GM18517 (cell line): ENCODE measurements around the gene UMPS.
"Not testable (repeated sequence)": the region's sequence is repeated elsewhere in the genome, so short reads cannot be mapped to it uniquely, and the experiment has no call there.

Experiments
- ATAC-seq: cut with Tn5 transposase; IDR thresholded peaks from one replicate; pipeline ENCODE4 v1.9.1; 2021; ENCODE audit warnings: mild to moderate bottlenecking, moderate library complexity; ENCODE audit not compliant: unreplicated experiment

The UMPS gene

DNA sequence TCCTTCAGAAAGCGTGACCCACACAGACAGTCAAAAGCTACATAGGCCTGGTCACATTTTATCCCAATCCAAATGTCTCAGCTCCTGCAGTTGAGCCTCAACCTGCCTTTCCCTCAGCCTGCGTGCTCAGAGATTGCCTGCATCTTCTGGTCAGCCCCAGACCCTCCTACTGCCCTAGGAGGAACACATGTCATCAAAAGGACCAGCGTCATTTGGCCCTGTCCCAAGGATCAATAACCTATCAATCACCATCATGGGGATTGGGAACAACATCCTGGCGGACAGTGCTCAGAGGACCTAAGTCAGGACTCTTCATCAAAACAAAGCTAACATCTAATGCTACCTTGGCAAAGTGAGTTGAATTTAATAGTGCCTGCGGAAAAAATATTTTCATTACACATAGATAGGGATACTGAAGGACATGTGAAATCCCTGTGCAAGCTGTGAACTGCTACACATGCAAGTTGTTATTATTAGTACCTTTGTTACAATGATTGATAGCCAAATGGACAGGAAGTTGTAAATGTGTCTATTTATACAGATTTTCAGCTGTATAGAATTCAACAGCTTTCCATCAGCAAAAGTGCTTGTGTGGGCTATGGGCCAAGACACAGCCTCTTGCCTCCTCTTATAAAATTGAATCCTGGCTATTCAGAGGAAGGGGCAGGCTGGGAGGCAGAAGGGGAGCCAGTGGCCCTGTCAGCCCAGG lies 47.7 kb downstream of the UMPS start:
- ATAC-seq = no peak

DNA sequence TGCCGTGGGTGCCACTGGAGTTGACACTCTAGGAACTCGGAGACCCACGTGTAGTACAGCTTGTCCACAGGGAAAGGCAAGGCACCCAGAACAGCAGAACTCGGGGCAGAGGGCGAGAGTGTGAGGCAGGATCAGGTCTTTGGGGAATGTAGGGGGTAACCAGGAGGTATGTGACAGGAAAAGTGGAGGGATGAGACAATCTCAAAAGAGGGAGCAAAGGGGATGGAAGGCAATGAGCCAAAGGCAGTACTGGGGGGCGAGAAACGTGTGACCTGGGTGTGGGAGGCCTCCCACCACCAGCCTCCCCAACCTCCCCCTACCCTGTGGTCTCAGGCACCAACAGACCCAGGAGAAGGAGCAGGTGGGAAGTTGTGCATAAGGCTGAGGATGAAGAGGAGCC lies 48.9 kb downstream of the UMPS start:
- no peak for ATAC-seq

DNA sequence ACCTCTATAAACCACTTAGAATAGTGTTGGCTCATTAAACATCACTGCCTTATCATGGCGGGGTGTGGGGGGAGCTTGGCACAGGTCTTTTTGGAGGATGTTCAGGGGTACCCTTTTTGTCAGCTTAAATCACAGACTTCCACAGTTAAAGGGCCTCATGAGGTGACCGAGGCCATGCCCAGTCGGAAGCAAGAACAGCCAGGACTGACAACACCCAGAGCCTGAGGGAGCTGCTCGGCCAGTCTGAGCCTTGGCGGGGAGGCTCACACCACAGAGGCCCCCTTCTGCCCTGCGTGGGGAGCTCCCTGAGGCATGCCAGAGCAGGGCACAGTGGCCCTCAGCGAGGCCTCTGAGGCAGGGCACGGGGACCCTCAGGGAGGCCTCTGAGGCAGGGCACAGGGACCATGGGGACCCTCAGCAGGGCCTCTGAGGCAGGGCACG lies 49.5 kb downstream of the UMPS start:
- ATAC-seq = no peak

DNA sequence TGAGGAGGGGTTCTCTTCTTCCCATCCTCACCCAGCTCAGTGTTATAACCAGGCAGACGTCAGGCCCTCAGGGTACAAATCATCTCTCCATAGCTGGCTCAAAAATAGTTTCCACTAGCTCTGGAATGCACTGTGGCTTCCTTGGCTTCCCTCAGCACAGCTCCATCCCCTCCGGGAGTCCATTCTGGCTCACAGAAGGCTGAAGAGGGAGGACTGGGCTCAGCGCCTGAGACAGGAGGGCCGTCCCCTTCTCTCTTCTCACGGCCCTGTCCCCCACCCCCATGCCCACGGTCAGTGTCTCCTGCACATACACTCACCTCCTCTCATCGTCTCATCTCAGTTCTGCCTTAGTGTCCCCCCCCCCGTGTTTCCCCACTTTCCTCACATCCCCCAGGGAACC lies 50.1 kb downstream of the UMPS start:
- ATAC-seq = no peak

DNA sequence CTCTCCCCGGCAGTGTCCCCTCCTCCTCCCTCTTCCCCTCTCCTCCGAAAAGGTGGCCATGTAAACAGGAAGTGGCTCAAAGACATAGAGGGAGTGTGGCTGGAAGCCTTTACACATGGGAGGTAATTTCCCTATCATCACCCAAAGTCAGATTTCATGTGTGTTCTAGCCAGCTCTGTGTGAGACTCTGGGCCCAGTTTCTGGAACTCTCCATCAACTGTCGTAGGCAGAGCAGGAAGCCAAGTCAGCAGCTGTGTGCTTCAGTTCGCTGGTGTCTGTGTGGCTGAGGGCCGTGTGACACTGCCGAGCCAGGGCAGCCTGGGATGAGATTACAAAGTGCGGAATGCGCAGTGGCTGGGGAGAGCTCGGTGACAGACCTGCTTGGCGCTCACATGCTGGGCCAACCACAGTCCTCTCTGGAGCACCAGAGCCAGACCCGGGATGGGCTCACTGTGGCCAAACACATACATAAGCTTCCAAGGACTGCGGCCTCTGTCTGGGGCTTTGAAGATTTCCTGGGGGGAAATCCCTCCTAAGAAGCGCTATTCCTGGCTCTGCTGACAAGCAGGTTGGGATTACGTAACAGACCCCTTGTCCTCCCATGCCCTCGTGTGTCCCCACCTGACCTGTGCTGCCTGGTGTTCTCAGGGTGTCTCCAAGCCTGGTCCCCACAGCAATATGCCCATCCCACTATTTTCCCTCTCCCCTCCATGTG lies 50.7 kb downstream of the UMPS start:
- no peak for ATAC-seq

DNA sequence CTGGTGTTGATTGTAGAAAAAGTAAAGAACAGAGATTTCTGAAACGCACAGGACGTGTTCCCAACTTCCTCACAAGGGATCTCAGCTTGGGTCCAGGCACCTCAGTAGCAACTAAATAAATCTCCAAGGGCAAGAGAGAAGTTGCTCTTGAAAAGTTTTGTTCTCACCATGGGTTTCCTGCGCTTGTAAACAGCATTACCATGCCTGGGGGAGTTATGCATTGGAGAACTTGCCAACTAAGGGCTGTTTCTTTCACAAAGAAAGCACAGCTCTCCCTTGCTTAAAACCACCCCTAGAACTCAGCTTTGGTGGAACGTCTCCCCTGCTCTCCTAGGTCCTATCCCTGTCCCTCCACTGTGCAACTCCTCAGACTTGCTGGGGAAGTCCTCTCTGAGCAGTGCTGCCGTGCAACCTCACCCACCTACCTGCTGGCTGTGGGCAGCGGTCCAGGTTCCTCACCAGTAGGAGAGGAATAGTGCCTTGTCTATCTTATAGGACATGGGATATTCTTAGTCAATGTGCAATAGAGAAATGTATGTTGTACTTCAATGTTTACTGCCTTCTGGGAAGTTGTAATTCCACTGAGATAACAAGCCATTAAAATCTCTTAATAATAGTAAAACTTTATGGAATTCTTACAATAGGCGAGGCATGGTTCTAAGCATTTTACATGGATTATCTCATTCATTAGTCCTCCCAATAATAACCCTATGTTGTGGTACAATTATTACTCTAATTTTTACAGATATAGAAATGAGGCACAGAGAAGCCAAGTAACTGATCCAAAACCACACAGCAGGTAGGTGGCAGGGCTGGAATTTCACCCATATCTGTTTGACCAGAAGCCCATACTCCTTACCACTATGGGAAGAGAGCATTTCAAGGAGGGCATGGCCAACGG lies 51.5 kb downstream of the UMPS start:
- no peak for ATAC-seq

DNA sequence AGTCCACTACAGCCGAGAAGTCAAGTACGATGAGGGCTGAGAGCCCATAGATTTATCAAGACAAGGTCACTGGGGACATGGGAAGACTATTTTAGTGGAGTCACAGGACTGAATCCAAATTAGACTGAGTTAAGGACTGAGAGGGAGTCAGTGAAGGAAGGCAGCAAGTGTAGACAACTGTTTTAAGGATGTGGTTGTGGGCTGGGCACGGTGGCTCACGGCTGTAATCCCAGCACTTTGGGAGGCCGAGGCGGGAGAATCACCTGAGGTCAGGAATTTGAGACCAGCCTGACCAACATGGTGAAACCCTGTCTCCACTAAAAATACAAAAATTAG lies 52.1 kb downstream of the UMPS start:
- not testable (repeated sequence) for ATAC-seq

DNA sequence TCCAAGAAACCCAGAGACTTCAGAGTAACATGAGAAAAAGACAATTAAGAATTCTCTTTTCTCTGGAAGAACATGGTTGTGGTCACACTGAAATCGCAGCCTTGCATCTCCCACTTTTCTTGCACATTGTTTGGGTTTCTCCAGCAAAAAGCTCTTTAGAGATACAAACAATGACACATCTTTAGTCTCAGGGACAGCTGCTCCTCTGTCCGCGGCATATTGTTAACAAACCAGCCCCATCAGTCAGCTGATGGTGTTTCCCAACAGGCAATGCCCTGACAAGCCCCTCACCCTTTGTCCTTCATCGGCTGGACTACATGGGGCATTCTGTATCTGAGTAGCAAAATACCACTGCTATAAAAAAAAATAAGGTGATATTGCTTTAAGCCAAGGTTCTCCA lies 53.4 kb downstream of the UMPS start:
- no peak for ATAC-seq

DNA sequence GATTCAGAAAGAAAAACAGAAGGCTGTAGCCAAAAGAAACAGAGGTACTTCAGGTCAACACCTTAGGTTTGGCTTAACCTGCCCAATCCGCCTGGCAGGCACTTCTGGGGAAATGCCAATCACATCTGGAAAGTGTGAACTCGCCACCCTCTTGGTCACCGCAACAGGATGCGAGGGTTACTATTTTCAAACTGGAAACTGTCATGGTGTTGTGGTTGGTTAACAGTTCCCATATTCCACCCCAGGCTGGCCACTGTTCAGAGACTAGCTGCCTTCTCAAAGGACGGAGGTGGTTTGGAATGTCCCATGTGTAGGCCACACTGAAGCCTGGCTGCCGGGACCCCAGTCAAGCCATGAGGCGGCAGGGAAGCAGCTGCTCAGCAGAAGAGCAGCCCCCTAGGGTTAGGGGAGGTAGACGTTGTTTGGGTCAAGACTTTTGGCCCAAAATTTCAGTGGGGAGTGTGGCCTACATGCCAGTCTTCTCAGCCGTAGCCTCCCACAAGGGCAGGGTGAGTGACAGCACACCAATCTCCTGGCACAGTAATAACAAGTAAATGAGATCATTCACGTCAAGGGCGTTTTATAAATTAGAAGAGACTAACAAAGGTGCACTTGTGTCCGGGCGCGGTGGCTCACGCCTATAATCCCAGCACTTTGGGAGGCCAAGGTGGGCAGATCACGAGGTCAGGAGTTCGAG lies 54.6 kb downstream of the UMPS start:
- ATAC-seq = peak; percentile 74

DNA sequence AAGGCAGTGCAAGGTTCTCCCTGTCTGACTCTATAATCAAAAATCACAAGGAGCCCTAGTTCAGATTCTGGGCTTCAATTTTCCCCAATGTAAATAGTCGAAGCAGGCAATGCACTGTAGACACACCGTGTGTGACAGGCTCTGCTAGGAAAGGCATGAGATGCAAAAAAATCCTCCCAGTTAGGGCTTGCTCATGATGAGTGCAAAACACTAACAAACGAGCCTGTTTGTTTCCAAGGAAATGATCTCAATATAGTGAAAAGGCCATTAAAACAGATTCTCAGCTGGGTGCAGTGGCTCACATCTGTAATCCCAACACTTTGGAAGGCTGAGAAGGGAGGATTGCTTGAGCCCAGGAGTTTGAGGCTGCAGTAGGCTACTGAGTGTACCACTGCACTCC lies 55.7 kb downstream of the UMPS start:
- no peak for ATAC-seq

DNA sequence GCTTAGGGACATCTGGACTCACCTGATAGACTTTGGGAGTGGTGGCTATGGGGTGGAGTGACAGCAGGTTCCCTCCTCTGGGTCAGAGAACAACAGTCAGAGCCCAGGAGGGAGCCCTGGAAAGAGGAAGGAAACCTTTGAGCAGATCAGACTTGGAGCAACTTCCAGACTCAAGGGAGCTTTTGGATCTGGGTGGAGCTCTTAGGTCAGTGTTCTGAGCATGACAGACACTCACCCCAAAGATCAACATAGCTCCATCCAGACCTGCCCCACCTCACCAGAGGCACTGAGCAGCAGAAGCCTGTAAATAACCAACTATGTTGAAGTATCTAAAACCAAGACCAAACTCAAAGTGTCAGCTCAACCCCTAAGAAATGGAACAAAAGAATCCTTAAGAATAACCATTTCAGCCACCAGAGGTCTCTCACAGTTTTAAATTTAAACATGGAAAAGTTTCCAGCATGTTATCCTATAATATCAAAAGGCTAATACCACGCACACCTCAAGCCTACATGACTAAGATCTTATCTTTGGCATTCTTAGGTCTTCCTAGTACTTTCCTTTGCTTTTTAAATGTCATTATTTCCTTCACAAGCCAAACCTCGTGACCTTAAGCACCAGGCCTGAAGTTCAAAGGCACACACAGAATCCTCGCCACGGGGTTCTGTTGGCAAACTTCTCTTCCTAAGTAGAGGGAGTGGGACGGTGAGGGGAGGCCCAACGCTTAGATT lies 56.4 kb downstream of the UMPS start:
- ATAC-seq = no peak

DNA sequence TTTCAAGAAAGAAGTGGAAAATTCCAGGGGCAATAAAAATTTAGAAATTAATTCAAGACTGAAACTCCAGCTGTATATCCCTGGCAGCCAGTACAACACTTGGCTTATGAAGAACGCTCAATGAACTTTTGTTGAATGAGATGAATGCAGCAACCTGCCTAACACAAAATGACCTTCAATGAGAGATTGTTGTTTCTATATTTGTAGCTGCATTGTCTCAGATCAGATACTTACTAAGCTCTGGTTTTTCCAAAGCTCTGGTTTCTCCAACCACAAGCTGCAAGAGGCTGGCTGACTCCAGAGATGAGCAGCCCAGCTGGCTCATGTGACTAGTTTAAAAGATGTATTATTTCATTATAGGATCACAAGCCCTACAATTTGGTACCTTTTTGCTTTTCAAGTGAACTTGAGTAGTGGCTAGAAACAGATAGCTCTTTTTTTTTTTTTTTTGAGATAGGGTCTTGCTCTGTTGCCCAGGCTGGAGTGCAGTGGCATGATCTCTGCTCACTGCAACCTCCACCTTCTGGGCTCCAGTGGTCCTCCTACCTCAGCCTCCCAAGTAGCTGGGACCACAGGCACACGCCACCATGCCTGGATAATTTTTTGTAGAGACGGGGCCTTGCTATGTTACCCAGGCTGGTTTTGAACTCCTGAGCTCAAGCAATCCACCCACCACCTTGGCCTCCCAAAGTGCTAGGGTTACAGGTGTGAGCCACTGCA lies 57.4 kb downstream of the UMPS start:
- ATAC-seq = no peak

DNA sequence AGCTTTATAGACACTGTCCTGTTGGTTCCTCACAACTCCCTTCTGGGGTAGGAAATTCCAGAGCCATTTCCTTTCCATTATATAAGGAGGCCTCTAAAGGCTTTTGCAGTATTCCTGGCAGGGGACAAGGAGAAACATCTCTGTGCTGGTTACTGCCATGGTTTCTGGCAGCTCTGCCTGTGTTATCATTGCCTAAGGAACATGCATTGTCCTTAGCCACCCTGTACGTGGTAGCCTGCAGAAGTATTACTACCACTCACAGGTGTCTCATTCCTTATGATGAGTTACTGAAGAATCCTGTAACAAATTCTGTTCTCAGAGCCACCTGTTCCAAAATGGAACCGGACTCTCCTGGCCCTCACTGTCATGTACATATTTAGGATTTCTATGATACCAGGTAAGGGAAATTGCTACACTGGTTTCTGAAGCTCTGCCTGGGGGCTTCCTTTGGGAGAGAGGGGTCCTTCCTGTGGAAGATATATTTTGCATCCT lies 58.0 kb downstream of the UMPS start:
- ATAC-seq = no peak

DNA sequence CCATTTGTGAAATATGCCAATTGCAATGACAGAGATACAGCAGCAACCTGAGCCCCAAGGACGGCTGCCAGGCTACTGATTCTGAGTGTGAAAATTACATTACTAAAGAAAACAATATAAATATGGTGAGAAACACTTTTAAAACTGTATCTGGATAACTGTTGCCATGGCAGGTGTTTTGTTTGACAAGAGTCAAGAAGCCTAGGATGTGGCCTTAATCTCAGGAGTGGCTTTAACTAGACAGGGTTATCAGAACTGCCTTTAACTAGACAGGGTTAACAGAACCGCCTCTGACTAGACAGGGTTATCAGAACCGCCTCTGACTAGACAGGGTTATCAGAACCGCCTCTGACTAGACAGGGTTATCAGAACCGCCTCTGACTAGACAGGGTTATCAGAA lies 58.9 kb downstream of the UMPS start:
- not testable (repeated sequence) for ATAC-seq

DNA sequence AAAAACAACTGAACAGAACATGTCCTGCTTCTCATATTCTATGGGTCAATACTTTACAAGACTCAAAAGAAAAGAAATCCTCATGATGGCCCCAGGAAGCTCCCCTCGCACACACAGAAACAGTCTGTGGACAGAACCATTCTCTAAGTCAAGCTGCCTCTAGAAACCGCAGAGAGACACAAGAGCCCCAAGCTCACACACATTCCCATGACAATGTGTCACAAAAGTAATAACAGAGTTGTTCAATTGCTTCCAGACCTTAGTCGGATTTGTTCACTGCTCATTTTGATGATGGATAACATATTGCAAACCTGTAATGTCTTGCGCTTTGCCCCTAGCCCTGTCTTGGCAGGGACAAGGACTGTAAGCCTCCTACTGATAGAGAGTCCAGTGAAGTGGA lies 60.9 kb downstream of the UMPS start:
- no peak for ATAC-seq

DNA sequence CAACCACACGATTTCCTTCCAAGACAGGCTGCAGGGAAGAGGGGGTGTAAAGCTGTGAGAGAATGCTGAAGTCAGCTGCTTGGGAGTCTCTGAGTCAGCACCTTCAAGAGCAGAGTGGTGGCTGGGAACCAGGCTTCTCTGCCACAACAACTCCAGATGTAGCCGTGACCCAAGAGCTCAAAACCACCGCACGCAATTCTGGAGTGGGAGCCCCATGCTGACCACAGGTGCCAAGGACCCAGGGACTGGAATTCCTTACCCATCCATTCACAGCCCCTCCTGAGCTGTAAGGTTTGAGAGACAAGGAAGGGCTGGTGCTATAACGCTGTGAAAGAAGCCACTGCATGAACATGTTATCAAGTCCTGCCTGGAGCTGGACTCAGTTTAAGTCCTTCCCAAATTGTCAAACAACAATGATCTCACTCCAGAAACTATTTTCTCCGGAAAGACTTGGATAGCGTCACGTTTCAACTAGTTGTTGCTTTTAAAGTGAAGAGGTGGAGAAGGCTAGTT lies 61.4 kb downstream of the UMPS start:
- no peak for ATAC-seq

DNA sequence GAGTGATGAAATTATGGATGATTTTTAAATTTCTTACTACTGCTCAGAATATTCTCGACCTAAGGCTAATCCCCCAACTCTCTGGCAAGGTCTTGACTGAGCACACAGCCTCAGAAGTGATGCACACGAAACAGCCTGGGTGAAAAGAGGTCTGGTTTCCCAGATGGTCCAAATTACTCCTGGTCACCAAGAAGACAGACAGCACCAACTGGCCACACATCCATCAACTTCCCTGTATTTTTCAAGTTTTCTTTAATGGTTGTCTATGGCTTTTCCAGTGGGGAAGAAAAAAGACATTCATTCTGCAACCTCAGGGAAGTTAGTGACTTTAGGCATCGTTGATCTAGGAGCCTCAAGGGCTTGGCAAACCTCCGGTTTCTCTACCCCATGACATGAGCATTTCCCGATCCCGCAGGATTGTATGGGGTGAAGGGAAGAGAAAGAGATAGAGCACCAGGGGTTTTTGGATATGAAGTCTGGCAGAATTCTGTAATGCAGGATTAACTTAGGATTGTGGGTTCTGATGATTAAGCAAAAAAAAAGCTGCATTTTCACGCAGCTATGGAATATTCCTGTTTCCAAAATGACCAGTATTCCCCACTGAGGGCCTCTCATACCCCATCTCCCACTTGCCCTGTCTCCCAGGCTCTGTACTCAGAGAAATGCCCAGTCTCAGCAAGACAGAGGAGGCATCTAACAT lies 62.2 kb downstream of the UMPS start:
- ATAC-seq = no peak

DNA sequence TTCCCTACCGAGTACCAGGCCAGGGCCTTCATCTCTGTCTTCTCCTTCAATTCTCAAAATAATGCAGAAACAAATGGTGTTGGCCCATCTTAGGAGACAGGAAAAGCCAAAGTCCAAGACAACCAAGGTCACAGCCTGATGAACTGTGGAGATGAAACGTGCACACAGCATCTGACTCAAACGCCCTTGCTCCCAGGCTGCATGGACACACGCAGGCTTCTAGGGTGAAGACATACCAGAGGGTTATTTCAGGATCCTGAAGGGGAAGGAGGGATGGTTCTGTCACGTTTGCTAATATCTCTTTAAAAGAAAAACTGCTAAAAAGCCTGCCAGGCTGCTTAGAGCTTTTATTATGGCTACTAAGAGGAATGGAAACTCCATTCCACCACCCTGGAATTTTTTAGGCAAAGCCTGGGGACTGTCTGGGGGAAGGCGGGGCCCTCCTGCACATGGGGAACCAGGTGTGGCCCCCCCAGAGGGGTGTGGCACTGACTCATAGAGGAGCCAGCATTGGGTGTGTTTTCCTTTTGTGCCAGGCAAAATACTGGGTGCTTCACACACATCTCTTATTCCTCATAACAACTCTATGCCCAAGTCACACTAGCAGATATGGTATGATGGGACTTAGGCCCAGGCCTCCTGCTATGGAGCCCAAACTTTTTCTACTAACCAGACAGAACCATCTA lies 62.9 kb downstream of the UMPS start:
- ATAC-seq = no peak
